K562 (cell line): ENCODE measurements around the gene IL31RA. TPM values are rescaled to one million over a fixed set of nuclear protein-coding genes. Genes with fewer than 3 reads are reported as not detected.
A peak's percentile ranks its signal among the peaks of the same experiment; 100 is the strongest.

Experiments
- ATAC-seq: fragments of 200-7000 bp; cut with Tn5 transposase; 3 replicates; pipeline ENCODE4 v1.9.1; 2020; ENCODE audit warnings: moderate library complexity
- BruUV-seq: library from RNA; stranded (reverse); fragments of 400-500 nt; replicated peaks from 2 replicates; lab custom pipeline; 2021; lab: Mats Ljungman, UMichigan
- CTCF ChIA-PET: fragments of 300-600 bp; formaldehyde crosslinking; extraction: SDS; loops from one replicate; lab custom pipeline; 2021; ENCODE audit warnings: low intra/inter-chr PET ratio; lab: Yijun Ruan, JAX
- POLR2A ChIA-PET: fragments of 300-600, 350-650 bp; sonication (Branson Sonifier 250); formaldehyde crosslinking; extraction: SDS; loops from one replicate; lab custom pipeline; 2021; ENCODE audit warnings: antibody characterized with exemption, inconsistent platforms; lab: Yijun Ruan, JAX
- DNase-seq, 4 experiments: peaks; one replicate each; pipeline versions ENCODE4 v3.0.0 to v3.0.0-alpha.2; 2011 to 2018; ENCODE audit warnings: low spot score in 3 of 4, mixed read lengths in 3 of 4; ENCODE audit errors: extremely low read depth in 1 of 4
- FAIRE-seq: peaks from 2 replicates; lab custom pipeline; 2011; peaks lifted over from hg19 to GRCh38; lab: Jason Lieb, UNC
- H2AFZ ChIP-seq: 2 replicates; pipeline ENCODE4 v1.6.0; 2011; ENCODE audit warnings: low read depth, low read length, control low read depth, inconsistent platforms
- H3K27ac ChIP-seq: fragments of 200-600 bp; 3 replicates; pipeline ENCODE4 v1.8.0; 2011; ENCODE audit warnings: low read depth, mild to moderate bottlenecking, control low read depth, inconsistent platforms, low read length, moderate library complexity, mixed read lengths; ENCODE audit errors: extremely low read depth
- H3K27me3 ChIP-seq, 2 experiments: fragments of 300-600 bp in 1 of 2; 2 replicates in 1 of 2; 3 replicates in 1 of 2; pipeline versions ENCODE4 v1.6.0 to v1.8.0; 2011; ENCODE audit warnings: inconsistent platforms in 2 of 2, low read length in 2 of 2, mild to moderate bottlenecking in 1 of 2, mixed read lengths in 1 of 2, moderate library complexity in 1 of 2; ENCODE audit not compliant: control insufficient read depth in 2 of 2, insufficient read depth in 2 of 2
- H3K36me3 ChIP-seq: fragments of 300-600 bp; 3 replicates; pipeline ENCODE4 v1.8.0; 2011; ENCODE audit warnings: mild to moderate bottlenecking, low read length, inconsistent platforms; ENCODE audit not compliant: control insufficient read depth, insufficient read depth
- H3K4me1 ChIP-seq, 2 experiments: fragments of 200-600 bp in 1 of 2; replicated peaks in 1 of 2; 2 replicates in 1 of 2; 3 replicates in 1 of 2; pipeline versions ENCODE4 v1.5.1 to v1.8.0; 2011; ENCODE audit warnings: inconsistent platforms in 2 of 2, low read length in 2 of 2, mild to moderate bottlenecking in 1 of 2, mixed read lengths in 1 of 2, moderate library complexity in 1 of 2; ENCODE audit not compliant: control insufficient read depth in 2 of 2, insufficient read depth in 2 of 2
- H3K4me2 ChIP-seq: 2 replicates; pipeline ENCODE4 v1.6.1; 2011; ENCODE audit warnings: low read length, control low read depth, inconsistent platforms, mixed read lengths; ENCODE audit not compliant: insufficient read depth
- H3K4me3 ChIP-seq: fragments of 200-600 bp; sonication (generic), shearing (Covaris generic); 2 replicates; pipeline ENCODE4 v1.5.1; 2016; ENCODE audit warnings: control low read depth, inconsistent platforms
- H3K79me2 ChIP-seq: fragments of 200-600 bp; 3 replicates; pipeline ENCODE4 v1.8.0; 2011; ENCODE audit warnings: low read length, inconsistent platforms; ENCODE audit not compliant: control insufficient read depth, insufficient read depth
- H3K9ac ChIP-seq, 2 experiments: 2 replicates each; pipeline versions ENCODE4 v1.6.0 to v1.6.1; 2011; ENCODE audit warnings: low read depth in 2 of 2, low read length in 2 of 2, control low read depth in 1 of 2, inconsistent platforms in 1 of 2, mild to moderate bottlenecking in 1 of 2, mixed read lengths in 1 of 2; ENCODE audit not compliant: insufficient read depth in 1 of 2
- H3K9me1 ChIP-seq: one replicate; pipeline ENCODE4 v1.6.0; 2011; ENCODE audit warnings: inconsistent platforms, mild to moderate bottlenecking, low read length, moderate library complexity; ENCODE audit not compliant: control insufficient read depth, insufficient read depth
- H3K9me3 ChIP-seq: replicated peaks from 2 replicates; pipeline ENCODE4 v1.5.1; 2011; ENCODE audit warnings: low read depth, low read length, inconsistent platforms; ENCODE audit not compliant: control insufficient read depth, insufficient read depth
- H4K20me1 ChIP-seq: replicated peaks from 2 replicates; pipeline ENCODE4 v1.6.1; 2011; ENCODE audit warnings: low read length, inconsistent platforms, mixed read lengths; ENCODE audit not compliant: control insufficient read depth, insufficient read depth
- C11orf30 ChIP-seq: fragments of 450-650 bp; IDR thresholded peaks from 2 replicates; pipeline ENCODE4 v1.6.1; 2016; ENCODE audit warnings: low read depth, mild to moderate bottlenecking
- MAFF ChIP-seq: IDR thresholded peaks from 2 replicates; pipeline ENCODE4 v1.6.1; 2012; ENCODE audit warnings: low read length, improper control_type of control experiment
- MAFG ChIP-seq: fragments of 450-650 bp; conservative IDR thresholded peaks from 2 replicates; pipeline ENCODE4 v1.6.1; 2016; ENCODE audit warnings: missing genetic modification characterization, missing compliant biosample characterization
- MAFK ChIP-seq: IDR thresholded peaks from 2 replicates; pipeline ENCODE4 v1.6.1; 2011; ENCODE audit warnings: low read length, improper control_type of control experiment
- NCOA6 ChIP-seq: fragments of 450-650 bp; IDR thresholded peaks from 2 replicates; pipeline ENCODE4 v1.6.1; 2017; ENCODE audit warnings: mild to moderate bottlenecking
- NFE2 ChIP-seq: IDR thresholded peaks from 2 replicates; pipeline ENCODE4 v1.6.1; 2014; ENCODE audit warnings: antibody characterized with exemption, low read depth
- NFE2L1 ChIP-seq: fragments of 450-650 bp; IDR thresholded peaks from 2 replicates; pipeline ENCODE4 v1.6.1; 2016; ENCODE audit warnings: missing genetic modification characterization, low read depth, mild to moderate bottlenecking, missing compliant biosample characterization, moderate library complexity, borderline replicate concordance
- PCBP1 ChIP-seq: fragments of 200-400 bp; formaldehyde crosslinking; IDR thresholded peaks from 2 replicates; pipeline ENCODE4 v1.6.1; 2018; ENCODE audit warnings: mild to moderate bottlenecking, low read depth, low read length; ENCODE audit not compliant: poor library complexity, severe bottlenecking
- SLC30A9 ChIP-seq: fragments of 250-450 bp; sonication (Bioruptor Pico); IDR thresholded peaks from 2 replicates; pipeline ENCODE4 v1.8.0; 2022; ENCODE audit warnings: mild to moderate bottlenecking, moderate library complexity
- SREBF2 ChIP-seq: sonication (generic); formaldehyde crosslinking; IDR thresholded peaks from 2 replicates; pipeline ENCODE4 v1.4.0; 2020; ENCODE audit warnings: mild to moderate bottlenecking, missing genetic modification reagents
- ZNF316 ChIP-seq: fragments of 450-650 bp; IDR thresholded peaks from 2 replicates; pipeline ENCODE4 v1.6.1; 2016
- ZNF586 ChIP-seq: fragments of 450-650 bp; formaldehyde crosslinking; conservative IDR thresholded peaks from 2 replicates; pipeline ENCODE4 v1.4.0; 2020; ENCODE audit warnings: mild to moderate bottlenecking, moderate library complexity
- WGBS: fragments of 100-300 bp; shearing (Covaris generic); methylation state at CpG from one replicate; pipeline ENCODE4 v1.1.6; 2016; ENCODE audit warnings: low coverage, mixed read lengths; ENCODE audit not compliant: insufficient coverage; ENCODE audit errors: missing lambda C conversion rate; 5-methylcytosine and 5-hydroxymethylcytosine counted together
- in situ Hi-C: fragments of 300-500 bp; cut with MboI; formaldehyde crosslinking; loops from 4 replicates; pipeline ENCODE4 v1.15.0; 2018; ENCODE audit warnings: inconsistent platforms, mixed read lengths
- intact Hi-C: fragments of 100-400 bp; cut with micrococcal nuclease; formaldehyde crosslinking; loops from 2 replicates; pipeline ENCODE4 v1.14.2; 2022
- polyA plus RNA-seq, 8 experiments: library from polyadenylated mRNA; depleted of rRNA in 4 of 8; stranded (reverse) in 5 of 8; unstranded in 3 of 8; fragments of >200 nt; fragmentation: Nextera tagmentation in 2 of 8; fragmentation: Illumina TruSeq in 1 of 8; extraction: Ambion mirVana in 2 of 8; extraction: Trizol in 1 of 8; gene quantifications; 2 replicates each; pipeline versions ENCODE4 v1.2.1 to v1.2.3, GENCODE V29; 2011 to 2014; ENCODE audit warnings: inconsistent platforms in 1 of 8, missing spikeins in 1 of 8
- total RNA-seq, 7 experiments: library from RNA; depleted of rRNA in 6 of 7; stranded (reverse); fragments of >200 nt in 6 of 7; fragmentation: Illumina TruSeq in 2 of 7; extraction: Trizol in 2 of 7; gene quantifications; 2 replicates each; pipeline versions ENCODE4 v1.2.1 to v1.2.3, GENCODE V29; 2011 to 2021; ENCODE audit warnings: low replicate concordance in 1 of 7
- TF ChIP-seq, protein P1 (sequence below): fragments of 450-650 bp; IDR thresholded peaks from 2 replicates; pipeline ENCODE4 v1.6.1; 2017; ENCODE audit warnings: antibody characterized with exemption, mild to moderate bottlenecking

Gene IL31RA
- total and polyA plus RNA-seq, 9 of the 15 experiments (the other 6 are each of a cell fraction or from before 2014, with no cell fraction given), result not detected

DNA sequence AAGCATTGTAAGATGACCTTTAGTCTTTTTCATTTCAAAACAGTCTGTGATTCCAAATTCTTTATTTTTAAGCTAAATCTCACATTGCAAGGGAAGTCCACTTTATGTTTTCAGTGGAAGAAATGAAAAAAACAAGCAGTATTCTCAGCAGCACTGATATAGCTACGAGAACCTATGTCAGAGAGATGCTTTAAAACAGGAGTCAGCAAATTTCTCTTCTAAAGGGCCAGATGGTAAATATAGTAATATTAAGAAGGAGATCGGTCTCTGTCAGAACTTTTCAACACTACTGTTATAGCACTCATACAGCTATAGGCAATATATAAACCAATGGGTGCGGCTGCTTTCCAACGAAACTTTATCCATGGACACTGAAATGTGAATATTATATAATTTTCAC lies 18.7 kb downstream of the IL31RA start:
- Histone ChIP-seq H3K4me2 (no peak overlapping the region), H3K4me1 (no peaks in the 10 kb centered on the region; a peak in 1 of 5 replicates), H3K79me2 (no peaks in the 10 kb centered on the region), H3K4me3 (no peak overlapping the region), H3K9me3 (no peaks in the 10 kb centered on the region), H3K9ac (no peak overlapping the region), H3K27me3 (peaks cover 0 to under 1% of the 10 kb centered on the region in 2 experiments; a peak in 2 of 5 replicates), H4K20me1 (no peaks in the 10 kb centered on the region), H3K9me1 (no peaks in the 10 kb centered on the region), H3K36me3 (no peaks in the 10 kb centered on the region), H2AFZ (no peak overlapping the region), H3K27ac (no peak overlapping the region)
- FAIRE-seq (no peak), ATAC-seq (no peak), DNase-seq (no peak)
- WGBS, result 13% methylated on average over 4 of the region's 4 CpGs
- ChIA-PET CTCF (no interaction called here), POLR2A (interaction anchor here (0.6 to 1.2 kb wide), 2 partner anchors 15 to 37 kb away, joined by 3 read pairs; no protein-coding TSS in a partner anchor)
- in situ Hi-C loops, result no loop called here
- no TSS peak for BruUV-seq
- intact Hi-C loops, result no loop called here
- TF ChIP-seq SLC30A9 (CRISPR knock-in tag) (no peak), C11orf30 (peak; percentile 43; the same call in 1 of the 2 replicates), ZNF316 (peak; percentile 53; the same call in 1 of the 2 replicates), ZNF586 (CRISPR knock-in tag) (no peak)

DNA sequence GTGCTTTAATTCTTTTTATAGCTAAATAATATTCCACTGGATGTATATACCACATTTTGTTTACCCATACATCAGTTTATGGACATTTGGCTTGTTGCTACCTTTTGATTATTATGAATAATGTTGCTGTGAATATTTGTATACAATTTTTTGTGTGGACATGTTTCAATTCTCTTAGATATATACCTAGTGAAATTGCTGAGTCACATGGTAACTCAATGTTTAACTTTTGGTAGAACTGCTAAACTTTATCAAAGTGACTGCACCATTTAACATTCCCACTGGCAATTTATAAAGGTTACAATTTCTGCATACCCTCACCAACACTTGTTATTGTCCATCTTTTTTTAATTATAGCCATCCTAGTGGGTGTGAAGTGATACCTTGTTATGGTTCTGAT lies 22.1 kb downstream of the IL31RA start:
- intact Hi-C loops, result no loop called here
- DNase-seq (no peak), ATAC-seq (no peak), FAIRE-seq (peak; percentile 46)
- Histone ChIP-seq H3K9ac (no peak overlapping the region), H3K9me3 (no peaks in the 10 kb centered on the region), H3K79me2 (no peaks in the 10 kb centered on the region), H3K27me3 (no peaks in the 10 kb centered on the region), H4K20me1 (no peaks in the 10 kb centered on the region), H3K4me2 (no peak overlapping the region), H3K36me3 (no peaks in the 10 kb centered on the region), H3K27ac (no peak overlapping the region), H3K9me1 (no peaks in the 10 kb centered on the region), H2AFZ (no peak overlapping the region), H3K4me1 (no peaks in the 10 kb centered on the region), H3K4me3 (no peak overlapping the region)
- BruUV-seq, result no TSS peak
- ChIA-PET CTCF (no interaction called here), POLR2A (no interaction called here)
- TF ChIP-seq NFE2, result peak; percentile 61
- peak; percentile 58; the same call in 1 of the 2 replicates for TF ChIP-seq MAFF
- TF ChIP-seq MAFG (tag), result peak; percentile 86
- TF ChIP-seq, protein P1, sequence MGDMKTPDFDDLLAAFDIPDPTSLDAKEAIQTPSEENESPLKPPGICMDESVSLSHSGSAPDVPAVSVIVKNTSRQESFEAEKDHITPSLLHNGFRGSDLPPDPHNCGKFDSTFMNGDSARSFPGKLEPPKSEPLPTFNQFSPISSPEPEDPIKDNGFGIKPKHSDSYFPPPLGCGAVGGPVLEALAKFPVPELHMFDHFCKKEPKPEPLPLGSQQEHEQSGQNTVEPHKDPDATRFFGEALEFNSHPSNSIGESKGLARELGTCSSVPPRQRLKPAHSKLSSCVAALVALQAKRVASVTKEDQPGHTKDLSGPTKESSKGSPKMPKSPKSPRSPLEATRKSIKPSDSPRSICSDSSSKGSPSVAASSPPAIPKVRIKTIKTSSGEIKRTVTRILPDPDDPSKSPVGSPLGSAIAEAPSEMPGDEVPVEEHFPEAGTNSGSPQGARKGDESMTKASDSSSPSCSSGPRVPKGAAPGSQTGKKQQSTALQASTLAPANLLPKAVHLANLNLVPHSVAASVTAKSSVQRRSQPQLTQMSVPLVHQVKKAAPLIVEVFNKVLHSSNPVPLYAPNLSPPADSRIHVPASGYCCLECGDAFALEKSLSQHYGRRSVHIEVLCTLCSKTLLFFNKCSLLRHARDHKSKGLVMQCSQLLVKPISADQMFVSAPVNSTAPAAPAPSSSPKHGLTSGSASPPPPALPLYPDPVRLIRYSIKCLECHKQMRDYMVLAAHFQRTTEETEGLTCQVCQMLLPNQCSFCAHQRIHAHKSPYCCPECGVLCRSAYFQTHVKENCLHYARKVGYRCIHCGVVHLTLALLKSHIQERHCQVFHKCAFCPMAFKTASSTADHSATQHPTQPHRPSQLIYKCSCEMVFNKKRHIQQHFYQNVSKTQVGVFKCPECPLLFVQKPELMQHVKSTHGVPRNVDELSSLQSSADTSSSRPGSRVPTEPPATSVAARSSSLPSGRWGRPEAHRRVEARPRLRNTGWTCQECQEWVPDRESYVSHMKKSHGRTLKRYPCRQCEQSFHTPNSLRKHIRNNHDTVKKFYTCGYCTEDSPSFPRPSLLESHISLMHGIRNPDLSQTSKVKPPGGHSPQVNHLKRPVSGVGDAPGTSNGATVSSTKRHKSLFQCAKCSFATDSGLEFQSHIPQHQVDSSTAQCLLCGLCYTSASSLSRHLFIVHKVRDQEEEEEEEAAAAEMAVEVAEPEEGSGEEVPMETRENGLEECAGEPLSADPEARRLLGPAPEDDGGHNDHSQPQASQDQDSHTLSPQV, result no peak
- TF ChIP-seq SREBF2, result no peak
- TF ChIP-seq ZNF316, result peak; percentile 80
- peak; percentile 70 for TF ChIP-seq C11orf30
- TF ChIP-seq NCOA6, result no peak
- TF ChIP-seq MAFK, result peak; percentile 56; the same call in 1 of the 2 replicates
- TF ChIP-seq NFE2L1 (tag), result peak; percentile 64
- no peak for TF ChIP-seq PCBP1
- in situ Hi-C loops, result no loop called here
